Activated naive CD4-positive, alpha-beta T cell treated with anti-CD3 and anti-CD28 coated beads, Interleukin-2, amount 50 U/mL, for 16 hours (primary cell): Measurements from ENCODE around the gene NEO1.

ENCODE experiments used
- DNase-seq: peaks from one replicate; pipeline ENCODE4 v3.0.0-alpha.2; 2020

NEO1 gene

DNA sequence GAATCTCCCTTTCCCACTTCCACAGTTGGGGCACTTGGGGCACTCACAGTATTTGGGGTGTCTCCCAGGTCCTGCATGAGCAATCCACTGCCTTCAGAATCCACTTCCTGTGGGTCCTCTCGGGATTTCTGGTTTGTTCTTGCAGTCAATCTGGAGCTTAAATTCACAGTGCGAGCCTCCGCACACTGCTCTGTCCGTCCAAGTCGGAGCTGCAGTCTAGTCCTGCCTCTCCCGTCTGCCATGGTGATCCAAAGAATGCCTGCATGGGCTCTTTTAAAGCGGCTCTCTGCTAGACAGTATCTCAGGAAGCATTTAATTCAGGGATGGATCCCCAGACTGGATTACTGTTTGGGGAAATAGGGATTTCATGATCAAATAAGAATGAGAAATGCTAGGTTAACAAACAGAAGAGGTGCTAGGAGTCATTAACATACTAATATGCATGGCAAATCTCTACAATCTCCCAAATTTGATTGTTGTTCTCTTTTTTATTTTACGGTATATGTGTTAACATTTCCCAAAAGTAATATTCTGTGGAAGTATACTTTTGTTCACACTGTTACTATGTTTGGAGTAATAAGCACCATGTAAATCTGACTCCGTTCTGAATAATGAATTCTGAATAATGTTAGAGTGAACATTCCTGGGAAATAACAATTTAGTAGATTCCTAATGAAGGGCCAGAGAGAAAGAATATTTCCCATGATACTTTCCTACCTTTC is 174.0 kb downstream of the NEO1 start:
- DNase-seq, result no peak

DNA sequence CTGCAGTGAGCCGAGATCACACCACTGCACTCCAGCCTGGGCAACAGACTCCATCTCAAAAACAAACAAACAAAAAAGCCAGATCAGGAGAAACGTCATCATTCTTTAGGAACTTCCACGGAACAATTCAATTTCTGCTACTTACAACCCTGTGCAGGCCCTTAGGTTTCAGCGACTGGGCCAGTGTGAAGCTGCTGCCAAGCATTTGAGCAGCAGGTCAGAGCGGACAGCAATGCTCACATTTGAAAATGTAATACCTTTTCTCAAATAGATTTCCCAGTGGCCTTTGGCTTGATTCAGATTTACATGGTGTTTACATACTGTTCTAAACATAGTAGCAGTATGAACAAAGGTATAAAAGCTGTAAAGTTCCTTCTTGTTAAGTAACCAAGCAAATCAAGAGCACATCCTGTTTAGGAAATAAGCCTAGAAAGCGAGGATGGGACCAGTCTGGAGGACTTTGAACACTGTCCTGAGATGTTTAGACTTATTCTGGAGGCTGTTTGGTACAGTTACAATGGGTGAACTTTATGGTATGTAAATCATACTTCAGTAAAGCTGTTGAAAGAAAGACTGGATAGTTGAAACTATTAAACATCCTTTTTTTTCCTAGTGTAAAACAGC is 175.3 kb downstream of the NEO1 start:
- no peak for DNase-seq

DNA sequence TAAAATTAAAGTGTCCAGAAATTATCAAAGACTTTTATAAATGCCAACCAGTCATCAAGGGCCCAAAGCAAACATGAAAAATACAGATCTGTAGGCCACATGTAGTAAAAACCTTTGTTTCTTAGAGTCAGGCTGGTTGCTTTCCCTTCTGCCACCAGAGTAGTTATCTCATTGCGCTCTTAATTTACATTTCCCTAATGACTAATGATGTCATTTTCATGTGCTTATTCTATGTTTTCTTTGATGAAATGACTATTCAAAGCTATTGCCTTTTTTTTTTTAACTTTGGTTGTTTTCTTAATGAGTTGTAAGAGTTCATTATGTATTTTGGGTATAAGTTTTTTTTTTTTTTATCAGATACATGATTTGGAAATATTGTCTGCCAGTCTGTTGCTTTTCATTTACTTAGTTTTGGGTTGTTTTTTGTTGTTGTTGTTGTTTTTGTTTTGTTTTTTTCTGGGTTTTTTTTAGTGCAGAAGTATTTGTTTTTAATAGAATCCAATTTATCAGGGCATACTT is 175.9 kb downstream of the NEO1 start:
- no peak for DNase-seq

DNA sequence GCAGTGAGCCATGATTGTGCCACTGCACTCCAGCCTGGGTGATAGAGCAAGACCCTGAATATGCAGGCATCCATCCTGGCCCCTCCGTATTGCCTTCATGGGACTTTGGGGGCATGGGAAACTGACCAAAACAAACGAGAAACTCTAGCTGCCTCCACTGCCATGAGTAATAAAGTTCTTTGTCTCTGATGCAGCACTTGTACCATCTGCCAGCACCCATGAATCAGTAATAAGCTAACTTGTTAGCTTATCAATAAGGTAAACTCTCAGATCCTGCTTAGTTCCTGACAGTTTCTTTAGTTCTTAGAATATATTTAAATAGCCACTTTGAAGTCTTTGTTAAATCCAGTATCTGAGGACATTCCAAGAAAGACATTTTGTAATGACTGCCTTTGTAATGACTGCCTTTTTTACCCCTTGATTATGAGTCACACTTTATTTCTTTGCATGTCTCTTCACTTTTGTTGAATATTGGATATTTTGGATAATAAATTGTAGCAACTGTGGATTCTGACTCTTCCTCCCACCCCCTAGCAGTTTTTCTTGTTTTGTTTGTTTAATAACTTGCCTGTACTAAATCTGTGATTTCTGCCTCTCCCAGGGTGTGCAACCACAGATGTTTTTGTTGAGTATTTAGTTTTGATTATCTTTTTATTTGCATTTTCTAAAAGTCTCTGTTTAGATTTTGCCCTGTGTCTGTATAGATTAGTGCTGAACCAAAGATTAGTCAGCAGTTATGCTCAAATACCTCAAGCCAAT is 179.6 kb downstream of the NEO1 start:
- no peak for DNase-seq

DNA sequence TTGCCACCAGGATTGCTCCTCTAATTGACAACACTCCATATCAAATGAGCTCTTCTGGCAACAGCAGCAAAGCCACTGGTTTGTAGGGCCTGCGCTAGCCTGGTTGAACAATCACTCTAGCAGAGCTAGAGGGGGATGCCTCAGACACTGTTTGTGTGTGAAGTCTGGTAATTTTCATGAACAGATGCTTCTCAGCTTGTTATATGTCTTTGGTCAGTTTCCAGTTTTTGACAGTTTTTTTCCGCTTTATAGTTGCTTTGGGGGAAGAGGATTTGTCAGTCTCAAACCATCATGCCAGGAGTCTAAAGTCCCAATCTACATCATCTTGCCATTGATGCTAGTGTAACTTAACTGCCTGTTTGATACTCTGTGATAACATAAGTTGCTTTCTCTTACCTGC is 180.5 kb downstream of the NEO1 start:
- no peak for DNase-seq

DNA sequence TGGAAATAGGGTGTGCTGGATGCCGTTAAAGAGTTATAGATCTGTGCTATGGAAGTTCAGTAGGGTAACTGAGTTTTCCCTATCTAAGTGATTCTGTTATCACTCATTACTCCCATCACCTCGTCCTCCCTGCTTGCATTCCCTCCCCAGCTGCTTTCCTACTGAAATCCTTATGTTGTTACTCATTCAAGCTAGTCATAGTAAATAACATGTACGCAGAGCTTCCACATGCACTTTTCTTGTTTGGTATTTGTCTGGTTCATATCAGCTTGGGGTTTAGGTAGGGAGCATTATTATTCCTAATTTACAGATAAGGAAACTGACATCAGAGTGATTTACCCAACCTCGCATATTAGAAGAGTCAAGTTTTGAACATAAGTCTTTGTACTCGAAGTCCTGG is 181.4 kb downstream of the NEO1 start:
- DNase-seq, result no peak

DNA sequence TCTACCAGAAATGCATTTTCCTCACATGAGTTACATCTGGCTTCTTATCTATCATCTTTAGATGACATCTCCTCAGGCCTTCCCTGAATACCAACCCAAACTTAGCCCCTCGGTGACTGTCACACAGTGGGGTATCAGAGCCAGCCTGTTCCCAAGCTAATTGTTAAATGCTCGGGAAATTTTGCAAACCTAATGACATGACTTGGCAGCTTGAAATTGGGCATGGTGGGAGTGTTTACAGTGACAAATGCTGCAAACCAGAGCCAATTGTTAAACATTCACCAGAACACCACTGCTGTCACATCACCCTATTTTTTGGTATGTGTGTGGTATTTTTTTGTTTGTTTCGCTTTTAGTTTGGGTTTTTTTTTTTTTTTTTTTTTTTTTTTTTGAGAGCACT is 185.6 kb downstream of the NEO1 start:
- no peak for DNase-seq

DNA sequence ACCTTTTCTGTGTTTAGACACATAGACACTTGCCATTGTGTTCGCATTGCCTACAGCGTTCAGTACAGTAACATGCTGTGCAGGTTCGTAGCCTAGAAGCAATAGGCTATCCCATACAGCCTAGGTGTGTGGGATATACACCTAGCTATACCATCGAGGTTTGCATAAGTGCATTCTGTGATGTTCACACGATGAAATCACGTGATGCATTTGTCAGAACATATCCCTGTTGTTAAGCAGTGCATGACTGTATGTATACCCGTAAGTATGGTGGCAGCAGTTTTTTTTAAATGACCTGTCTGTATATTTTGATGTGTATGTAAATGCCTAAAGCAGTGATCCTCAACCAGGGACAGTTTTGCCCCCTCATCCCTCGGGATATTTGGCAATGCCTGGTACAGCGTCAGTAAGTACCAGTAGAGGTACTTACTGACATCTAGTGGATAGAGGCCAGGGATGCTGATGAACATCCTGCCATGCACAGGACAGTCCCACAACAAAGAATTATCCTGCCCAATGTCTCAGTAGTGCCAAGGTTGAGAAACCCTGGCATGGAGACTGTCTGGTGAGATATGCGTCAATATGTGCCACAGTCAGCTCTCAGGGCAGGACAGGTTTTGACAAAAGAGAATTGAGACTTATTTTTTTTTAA is 187.4 kb downstream of the NEO1 start:
- no peak for DNase-seq

DNA sequence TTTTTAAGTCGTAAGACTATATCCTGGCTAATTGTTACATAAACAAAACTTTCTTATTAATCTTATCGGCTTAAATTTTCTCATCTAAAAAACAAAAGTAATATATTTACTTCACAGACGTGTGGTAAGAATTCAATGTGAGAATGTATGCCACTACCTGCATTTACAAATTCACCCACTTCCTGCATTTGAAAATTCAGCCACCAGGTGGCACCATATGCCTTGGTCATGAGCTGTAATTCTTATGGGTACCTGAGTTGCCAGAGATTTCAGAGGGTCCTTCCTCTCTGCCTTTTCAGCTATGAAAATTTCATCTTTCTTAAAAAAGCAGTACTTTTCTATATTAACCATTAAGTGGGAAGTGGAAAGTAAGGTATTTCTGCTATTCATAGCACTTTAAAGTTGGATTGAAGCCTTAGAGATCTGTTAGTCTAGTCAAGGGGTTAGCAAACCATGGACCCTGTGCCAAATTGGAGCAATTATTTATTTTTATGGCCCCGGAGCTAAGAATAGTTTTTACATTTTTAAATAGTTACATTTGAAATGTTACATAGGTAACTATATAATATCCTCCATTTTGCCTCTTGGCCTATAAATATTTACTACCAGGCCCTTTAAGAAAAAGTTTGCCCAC is 188.7 kb downstream of the NEO1 start:
- DNase-seq, result peak; percentile 72

DNA sequence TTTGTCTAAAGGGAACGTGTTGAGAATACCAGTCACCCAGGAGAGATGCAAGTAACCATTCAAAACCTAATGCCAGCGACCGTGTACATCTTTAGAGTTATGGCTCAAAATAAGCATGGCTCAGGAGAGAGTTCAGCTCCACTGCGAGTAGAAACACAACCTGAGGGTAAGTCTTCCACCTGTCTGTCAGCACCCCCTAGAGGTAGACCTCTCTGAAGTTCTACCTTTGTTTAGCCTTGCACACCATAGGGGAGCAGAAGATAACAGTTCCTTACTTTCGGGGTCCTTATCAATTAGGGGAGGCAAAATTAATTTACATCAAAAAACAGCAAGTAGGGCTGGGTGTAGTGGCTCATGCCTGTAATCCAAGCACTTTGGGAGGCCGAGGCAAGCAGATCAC is 192.1 kb downstream of the NEO1 start:
- DNase-seq, result no peak

DNA sequence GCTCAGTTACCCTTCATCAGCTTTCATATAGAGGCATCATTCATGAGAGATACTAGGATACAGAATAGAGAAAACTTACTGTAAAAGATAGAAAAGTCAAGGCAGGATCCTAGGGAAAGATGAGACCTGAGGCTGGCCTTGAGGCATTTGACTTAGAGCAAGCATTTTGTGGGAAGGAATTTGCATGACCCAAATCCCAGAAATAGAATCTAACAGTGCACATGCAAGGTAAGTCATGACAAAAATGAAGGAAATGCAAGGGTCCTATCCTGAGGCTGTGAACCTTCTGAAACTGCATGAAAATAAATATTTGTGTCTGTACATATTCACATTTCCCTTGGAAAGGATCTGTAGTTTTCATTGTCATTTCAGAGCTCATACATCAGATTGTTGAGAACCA is 194.2 kb downstream of the NEO1 start:
- no peak for DNase-seq

DNA sequence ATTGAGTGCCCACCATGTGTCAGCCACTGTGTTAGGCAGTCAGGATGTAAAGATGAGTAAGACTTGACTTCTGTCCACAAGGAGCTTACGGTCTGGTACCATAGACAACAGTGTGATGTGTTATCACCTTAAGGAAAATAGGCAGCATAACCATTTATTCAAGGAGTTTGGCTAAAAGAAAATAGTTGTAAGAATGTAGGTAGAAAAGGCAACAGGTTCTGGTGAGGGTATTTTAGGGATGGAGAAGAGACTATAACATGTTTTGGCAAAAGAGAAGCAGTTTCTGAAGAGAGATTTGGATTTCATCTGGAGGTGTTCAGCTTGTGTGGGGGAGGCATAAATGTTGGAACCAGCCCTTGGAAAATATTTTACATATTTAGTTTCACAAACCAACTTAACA is 194.6 kb downstream of the NEO1 start:
- no peak for DNase-seq

DNA sequence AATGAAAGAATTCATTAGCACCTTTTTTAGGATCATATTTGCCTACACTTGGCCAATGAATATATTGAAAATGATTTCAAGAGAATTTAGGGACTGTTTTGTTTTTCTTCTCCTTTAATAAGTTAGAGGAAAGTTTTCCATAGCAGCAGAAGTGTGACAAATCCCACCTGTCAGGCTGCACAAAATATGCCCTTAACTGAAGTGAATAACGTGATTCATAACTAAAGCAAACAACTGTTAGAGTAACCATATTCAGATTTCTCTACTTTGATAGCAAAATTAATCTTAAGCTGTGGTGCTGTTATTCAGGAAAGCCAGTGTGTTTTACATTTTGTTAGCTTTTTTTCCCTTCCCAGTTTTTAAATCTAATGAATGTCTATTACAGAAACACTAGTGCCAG is 195.1 kb downstream of the NEO1 start:
- DNase-seq, result no peak

DNA sequence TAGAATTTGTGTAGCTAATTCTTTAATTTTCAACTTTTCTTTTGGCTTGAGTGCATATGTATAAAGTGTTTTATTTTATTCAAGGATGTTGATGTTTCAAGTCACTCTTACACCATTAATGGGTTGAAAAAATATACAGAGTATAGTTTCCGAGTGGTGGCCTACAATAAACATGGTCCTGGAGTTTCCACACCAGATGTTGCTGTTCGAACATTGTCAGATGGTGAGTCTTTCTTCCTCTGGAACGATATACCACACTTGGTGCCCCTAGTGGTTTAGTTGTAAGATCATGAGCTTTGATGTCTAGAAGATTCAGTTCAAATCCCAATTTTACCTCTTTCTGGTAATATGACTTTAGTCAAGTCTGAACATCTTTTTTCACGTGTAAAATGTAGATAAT is 197.2 kb downstream of the NEO1 start:
- no peak for DNase-seq

DNA sequence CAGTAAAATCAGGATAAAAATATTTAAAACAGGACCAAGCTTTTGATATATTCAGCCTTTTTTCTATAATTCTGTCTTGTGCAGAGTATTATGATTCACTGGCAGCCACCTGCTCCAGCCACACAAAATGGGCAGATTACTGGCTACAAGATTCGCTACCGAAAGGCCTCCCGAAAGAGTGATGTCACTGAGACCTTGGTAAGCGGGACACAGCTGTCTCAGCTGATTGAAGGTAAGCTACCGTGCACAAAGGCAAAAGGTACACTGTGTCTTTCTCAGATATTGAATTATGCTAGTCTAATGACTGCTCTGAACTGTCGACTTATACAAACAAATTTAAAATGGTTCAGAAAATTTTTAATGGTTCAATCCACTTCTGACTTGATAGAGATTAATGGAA is 202.3 kb downstream of the NEO1 start:
- DNase-seq, result no peak

DNA sequence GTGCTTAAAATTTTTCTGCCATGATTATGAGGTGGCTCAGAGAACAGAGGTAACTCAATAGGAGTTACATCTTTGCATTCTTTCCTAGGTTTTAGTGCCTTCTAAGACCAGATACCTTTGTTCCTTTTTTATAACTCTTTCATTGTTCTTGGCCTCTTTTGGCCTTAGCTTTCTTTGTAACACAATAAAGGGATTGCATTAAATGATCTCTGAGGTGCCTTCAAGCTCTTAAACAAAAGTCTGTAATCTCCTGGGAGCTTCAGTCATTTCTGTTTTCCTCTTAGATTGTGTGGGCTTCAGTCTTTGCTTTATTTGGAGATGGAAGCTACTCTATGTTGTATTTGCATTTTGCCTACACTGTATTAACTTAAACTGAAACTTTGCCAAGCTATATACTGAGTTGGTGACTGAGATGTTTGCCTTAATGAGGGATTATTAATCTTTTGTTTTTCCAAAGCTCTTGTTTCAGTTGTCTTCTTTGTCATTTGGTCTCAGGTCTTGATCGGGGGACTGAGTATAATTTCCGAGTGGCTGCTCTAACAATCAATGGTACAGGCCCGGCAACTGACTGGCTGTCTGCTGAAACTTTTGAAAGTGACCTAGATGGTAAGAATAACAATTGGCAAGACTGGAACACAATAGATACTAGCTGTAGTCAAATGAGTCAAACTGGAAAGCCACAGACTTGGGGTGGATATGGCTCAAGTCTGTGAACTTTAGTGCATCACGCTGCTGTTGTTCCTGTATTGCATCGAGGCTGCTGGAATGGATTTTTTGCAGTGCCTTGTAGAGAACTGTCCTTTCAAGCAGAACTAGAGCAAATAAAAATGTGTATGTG is 206.2 kb downstream of the NEO1 start:
- no peak for DNase-seq

DNA sequence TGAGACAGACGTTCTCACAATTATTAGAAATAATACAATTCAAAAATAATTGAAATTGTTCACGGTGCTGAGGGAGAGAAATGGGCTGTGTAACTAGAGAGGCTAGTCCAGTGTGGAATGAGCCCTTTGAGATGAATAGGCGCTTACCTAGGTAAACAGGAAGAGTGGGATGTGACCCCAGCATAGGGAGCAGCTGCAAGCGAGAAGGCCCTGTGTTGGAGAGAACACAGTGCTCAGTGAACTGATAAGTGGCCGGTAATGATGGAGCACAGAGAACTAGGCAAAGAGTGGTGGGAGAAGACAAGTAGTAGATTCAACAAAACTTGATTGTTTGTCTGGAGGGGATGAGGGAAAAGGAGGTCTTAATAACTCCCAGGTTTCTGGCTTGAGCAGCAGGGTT is 212.6 kb downstream of the NEO1 start:
- DNase-seq, result no peak

DNA sequence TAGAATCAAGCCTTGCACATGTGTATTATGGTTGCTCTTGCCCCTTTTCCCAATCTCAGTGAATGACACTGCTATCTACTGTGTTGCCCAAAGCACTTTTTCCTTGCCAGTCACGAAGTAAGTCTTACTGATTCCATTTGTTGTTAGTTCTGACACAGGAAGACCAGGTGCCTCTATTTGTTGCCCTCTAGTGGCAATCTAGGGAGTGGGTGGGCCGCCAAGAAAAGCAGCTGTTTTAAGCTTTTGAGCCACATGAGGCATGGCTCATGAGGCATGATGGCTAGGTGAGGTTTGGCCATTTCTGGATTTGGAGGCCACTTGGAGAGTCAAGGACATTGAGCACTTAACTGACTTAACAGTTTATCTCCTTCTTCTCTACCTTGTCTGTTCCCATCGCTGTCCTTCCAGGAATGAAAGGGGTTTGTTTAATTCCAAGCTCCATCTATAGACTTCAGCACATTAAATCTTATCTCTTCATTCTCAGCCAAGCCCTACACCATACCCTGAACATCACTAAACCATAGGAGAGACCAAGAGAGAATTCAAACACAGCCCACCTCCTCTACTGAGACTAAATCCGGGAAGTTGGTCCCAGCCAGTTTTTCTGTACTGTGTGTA is 213.4 kb downstream of the NEO1 start:
- DNase-seq, result peak; percentile 38

DNA sequence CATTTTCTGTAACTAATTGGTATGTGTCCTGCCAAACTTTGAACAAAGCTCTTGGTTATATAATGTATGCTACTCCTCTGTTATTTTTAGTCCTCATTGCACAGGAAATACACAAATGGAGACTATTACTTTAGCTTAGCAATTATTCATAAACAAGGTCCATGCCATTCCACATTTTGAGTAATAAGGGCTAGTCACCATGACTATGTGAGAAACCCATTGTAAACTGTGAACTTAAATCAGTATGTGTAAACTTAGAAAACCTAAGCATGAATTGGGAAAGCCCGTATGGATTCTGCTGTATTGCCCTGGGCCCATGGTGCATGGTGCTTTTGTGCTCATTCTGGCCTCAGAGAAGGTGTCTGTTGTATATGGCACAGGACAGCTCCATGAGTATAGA is 216.2 kb downstream of the NEO1 start:
- DNase-seq, result no peak

DNA sequence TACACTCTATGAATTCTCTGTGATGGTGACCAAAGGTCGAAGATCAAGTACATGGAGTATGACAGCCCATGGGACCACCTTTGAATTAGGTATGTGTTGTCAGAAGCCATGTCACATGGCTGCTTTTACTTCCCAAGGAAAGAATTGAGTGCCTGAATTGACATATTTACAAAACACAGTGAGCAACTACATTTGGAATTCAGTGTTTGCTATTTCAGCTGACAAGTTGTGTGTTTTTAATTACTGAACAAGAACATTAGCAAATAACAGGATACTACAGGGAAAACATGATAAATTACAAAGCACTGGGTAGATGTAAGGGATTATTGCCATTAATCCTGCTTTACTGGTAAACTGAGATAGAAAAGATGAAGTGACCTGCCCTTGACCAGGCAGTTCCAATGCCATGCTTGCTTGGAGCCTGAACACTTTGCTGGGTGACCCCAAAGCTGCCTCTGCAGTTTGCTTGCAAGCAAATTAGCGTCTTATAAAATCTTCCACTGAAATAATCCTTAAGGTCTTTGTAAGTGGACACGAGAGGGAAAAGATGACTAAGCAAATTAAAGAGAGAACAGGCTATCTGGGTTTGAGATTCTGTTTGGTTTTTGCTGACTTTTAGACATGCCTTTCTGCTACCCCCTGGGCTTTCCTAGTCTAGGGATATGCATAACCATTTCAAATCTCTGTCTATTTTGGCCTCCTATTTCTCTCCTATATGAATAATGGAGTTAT is 218.3 kb downstream of the NEO1 start:
- DNase-seq, result no peak
